ENCODE results near the gene CA10.

GRCh38 chr17:51674579-51675255, 483.8 kb downstream of the CA10 start:
- TF ChIP-seq ZNF274 (IDR thresholded peaks at IDR 0.05; ENCODE audit: low read depth, low read length) (no peak), YY1 (IDR thresholded peaks at IDR 0.05; ENCODE audit: insufficient read depth, insufficient read length) (no peak), SUZ12 (IDR thresholded peaks at IDR 0.05; ENCODE audit: extremely low read depth, insufficient read depth, insufficient read length) (no peak)
